ENCODE data around the gene PARS2.

Gene PARS2

GRCh38 chr1:54792686-54793282 is 28.5 kb upstream of the PARS2 start:
- H3K4me3 ChIP-seq (ENCODE audit: low read depth, low read length) = no peak overlapping the region
- TF ChIP-seq CTCF (IDR thresholded peaks at IDR 0.05; ENCODE audit: low read depth, low read length, missing control alignments) = no peak
- DNase-seq (ENCODE audit: low read depth) = no peak

- no peak overlapping the region for H3K4me3 ChIP-seq (ENCODE audit: low read depth, low read length)
- peak; percentile 80 for TF ChIP-seq CTCF (IDR thresholded peaks at IDR 0.05; ENCODE audit: low read depth, low read length, missing control alignments)
- peak; percentile 31 for DNase-seq (ENCODE audit: low read depth)
Measured at GRCh38 chr1:54791880-54792522, 27.7 kb upstream of the PARS2 start.

GRCh38 chr1:54788459-54788858 is 24.1 kb upstream of the PARS2 start:
- DNase-seq (ENCODE audit: low read depth) = no peak
- no peak overlapping the region for H3K4me3 ChIP-seq (ENCODE audit: low read depth, low read length)
- TF ChIP-seq CTCF (IDR thresholded peaks at IDR 0.05; ENCODE audit: low read depth, low read length, missing control alignments) = no peak

GRCh38 chr1:54787604-54788003 is 23.3 kb upstream of the PARS2 start:
- H3K4me3 ChIP-seq (ENCODE audit: low read depth, low read length) = no peak overlapping the region
- no peak for DNase-seq (ENCODE audit: low read depth)
- no peak for TF ChIP-seq CTCF (IDR thresholded peaks at IDR 0.05; ENCODE audit: low read depth, low read length, missing control alignments)

- no peak overlapping the region for H3K4me3 ChIP-seq (ENCODE audit: low read depth, low read length)
- no peak for TF ChIP-seq CTCF (IDR thresholded peaks at IDR 0.05; ENCODE audit: low read depth, low read length, missing control alignments)
- DNase-seq (ENCODE audit: low read depth) = no peak
Measured at GRCh38 chr1:54786778-54787177, 22.5 kb upstream of the PARS2 start.

GRCh38 chr1:54784066-54784465 is 19.7 kb upstream of the PARS2 start:
- TF ChIP-seq CTCF (IDR thresholded peaks at IDR 0.05; ENCODE audit: low read depth, low read length, missing control alignments) = no peak
- no peak overlapping the region for H3K4me3 ChIP-seq (ENCODE audit: low read depth, low read length)
- no peak for DNase-seq (ENCODE audit: low read depth)

- no peak for TF ChIP-seq CTCF (IDR thresholded peaks at IDR 0.05; ENCODE audit: low read depth, low read length, missing control alignments)
- H3K4me3 ChIP-seq (ENCODE audit: low read depth, low read length) = no peak overlapping the region
- DNase-seq (ENCODE audit: low read depth) = no peak
Measured at GRCh38 chr1:54782588-54782987, 18.3 kb upstream of the PARS2 start.
